Skeletal muscle satellite cell (primary cell): ENCODE data around the gene ARID5A.

ENCODE experiments used
- H3K27me3 ChIP-seq: 2 replicates; pipeline ENCODE4 v1.7.0; 2013; ENCODE audit warnings: low read length; ENCODE audit not compliant: control insufficient read depth, insufficient read depth
- H3K36me3 ChIP-seq: 2 replicates; pipeline ENCODE4 v1.7.0; 2013; ENCODE audit warnings: mild to moderate bottlenecking, control low read depth, low read length; ENCODE audit not compliant: insufficient read depth
- H3K4me1 ChIP-seq: 2 replicates; pipeline ENCODE4 v1.7.0; 2013; ENCODE audit warnings: low read length; ENCODE audit not compliant: control insufficient read depth, insufficient read depth
- H3K4me2 ChIP-seq: 2 replicates; pipeline ENCODE4 v1.7.0; 2013; ENCODE audit warnings: mild to moderate bottlenecking, low read length
- H3K4me3 ChIP-seq: 2 replicates; pipeline ENCODE4 v1.7.0; 2013; ENCODE audit warnings: low read length
- H3K9ac ChIP-seq: 2 replicates; pipeline ENCODE4 v1.7.0; 2013; ENCODE audit warnings: mild to moderate bottlenecking, low read depth, low read length, moderate library complexity
- H3K9me3 ChIP-seq: replicated peaks from 2 replicates; pipeline ENCODE4 v1.7.0; 2013; ENCODE audit warnings: mild to moderate bottlenecking, control low read depth, low read length

ARID5A gene

DNA sequence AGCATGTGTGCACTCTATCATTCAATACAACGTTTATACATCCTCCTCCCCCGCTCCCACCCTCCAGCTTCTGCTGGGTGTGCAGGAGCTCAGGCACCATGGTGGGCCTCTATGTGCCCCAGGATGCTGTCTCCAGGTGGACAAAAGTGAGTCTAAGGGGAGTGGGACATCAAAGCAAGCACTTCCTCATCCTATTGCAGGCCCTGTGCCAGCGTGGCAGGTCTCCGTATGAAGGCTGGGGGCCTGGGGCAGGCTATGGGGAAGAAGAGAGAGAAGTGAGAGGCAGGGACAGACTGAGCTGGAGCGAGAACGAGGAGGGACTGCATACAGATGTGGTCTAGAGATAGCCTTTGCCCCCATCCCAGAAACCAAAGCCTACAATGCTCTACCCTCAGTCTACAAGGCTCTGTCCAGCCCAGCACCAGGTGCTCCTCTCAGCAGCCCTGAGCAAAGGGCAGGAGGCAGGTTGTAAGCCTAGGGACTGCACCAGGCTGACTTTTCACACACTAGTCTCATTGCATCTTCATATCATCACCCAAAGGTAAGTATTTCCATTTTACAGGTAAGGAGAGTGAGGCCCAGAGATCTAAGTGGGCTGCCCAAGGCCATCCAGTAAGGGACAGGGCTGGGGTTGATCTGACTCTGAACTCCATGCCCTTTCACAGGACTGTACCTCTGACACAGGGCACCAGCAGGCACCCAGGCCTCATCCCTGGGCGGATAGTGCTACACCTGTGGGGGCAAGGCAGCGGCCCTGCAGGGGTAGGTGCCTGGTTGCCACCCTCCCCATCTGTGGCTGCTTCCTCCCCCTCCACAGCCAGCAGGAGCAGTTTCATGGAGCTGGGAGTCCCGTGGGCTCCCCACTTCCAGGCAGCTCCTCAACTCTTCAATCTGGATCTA, 14.0 kb upstream of the ARID5A start:
- Histone ChIP-seq H3K9me3 (peaks cover 1% of the 10 kb centered on the region), H3K4me1 (peaks cover 5% of the 10 kb centered on the region), H3K4me2 (no peak overlapping the region), H3K27me3 (peaks cover 34% of the 10 kb centered on the region), H3K9ac (no peak overlapping the region), H3K36me3 (no peaks in the 10 kb centered on the region), H3K4me3 (no peak overlapping the region)

DNA sequence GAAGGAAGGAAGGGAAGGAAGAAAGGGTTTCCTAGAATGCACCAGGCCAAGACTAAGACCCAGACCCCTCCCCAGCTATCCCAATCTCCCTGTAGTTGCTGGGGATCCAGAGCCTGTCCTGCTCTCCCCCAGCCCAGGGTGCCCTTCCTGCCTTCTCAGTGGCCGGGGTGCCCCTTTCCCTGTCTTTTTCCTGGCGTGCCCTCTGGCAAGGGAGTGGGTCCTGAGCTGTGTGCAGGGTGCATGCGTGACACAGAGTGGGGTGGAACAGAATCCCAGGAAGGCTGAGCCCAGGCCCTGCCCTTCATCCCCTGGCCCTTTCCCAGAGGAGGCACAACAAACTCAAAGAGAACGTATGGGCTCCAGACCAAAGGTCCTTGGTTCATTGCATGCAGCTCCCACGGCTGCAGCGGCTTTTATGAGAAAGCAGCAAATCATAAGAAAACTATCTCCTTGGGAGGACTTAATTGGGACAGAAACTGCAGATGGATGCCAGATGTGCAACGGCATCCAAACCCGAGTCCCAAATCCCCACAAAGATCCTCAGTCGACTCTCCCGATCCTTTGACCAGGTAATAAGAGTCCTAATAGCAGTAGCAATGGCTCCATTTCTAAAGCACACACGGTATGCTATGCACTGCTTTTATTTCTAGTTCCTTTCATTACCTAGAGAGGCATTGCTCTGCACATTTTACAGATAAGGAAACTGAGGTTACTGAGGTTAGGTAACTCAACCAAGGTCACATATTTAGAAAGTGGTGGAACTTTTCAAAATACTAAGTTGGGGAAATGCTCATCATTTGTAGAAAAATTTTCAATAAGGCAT, 12.7 kb upstream of the ARID5A start:
- Histone ChIP-seq H3K36me3 (no peaks in the 10 kb centered on the region), H3K9me3 (no peaks in the 10 kb centered on the region), H3K4me2 (no peak overlapping the region), H3K4me3 (no peak overlapping the region), H3K4me1 (peaks cover 18% of the 10 kb centered on the region), H3K27me3 (peaks cover 34% of the 10 kb centered on the region), H3K9ac (no peak overlapping the region)

DNA sequence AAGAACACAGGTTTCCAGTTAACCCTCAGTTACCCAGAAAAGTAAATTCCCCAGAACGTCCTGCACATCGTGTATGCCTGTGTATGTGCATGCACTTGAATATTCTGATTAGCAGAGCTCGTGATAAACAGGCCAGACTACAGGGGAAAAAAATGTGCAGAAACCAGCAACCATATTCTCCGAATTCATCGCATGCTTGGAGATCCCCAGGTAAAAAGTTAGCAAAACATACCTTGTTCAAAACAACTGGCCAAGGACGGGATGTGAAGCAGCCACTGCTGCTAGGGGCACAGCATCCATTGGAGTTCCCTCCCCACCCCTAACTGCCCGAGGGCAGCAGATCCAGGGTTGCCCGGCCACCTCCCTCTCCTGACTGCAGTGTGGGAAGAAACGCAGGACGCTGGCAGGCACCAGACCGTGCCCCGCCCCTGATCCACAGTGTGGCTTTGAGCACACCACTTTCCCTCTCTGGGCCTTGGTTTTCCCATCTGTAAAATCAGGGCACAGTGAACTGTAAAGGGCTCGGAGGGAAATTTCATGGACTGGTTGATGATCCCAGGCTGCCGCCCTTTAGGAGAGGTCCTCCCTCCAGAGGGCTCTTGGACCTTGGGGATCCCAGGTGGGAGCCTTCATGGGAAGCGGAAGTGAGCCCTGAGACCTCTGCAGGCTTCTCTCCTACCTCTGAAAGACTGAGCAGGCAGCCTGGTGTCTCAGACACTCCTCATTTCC, 11.9 kb upstream of the ARID5A start:
- Histone ChIP-seq H3K27me3 (peaks cover 34% of the 10 kb centered on the region), H3K9me3 (no peaks in the 10 kb centered on the region), H3K4me2 (no peak overlapping the region), H3K36me3 (no peaks in the 10 kb centered on the region), H3K4me1 (peaks cover 18% of the 10 kb centered on the region), H3K9ac (no peak overlapping the region), H3K4me3 (no peak overlapping the region)

DNA sequence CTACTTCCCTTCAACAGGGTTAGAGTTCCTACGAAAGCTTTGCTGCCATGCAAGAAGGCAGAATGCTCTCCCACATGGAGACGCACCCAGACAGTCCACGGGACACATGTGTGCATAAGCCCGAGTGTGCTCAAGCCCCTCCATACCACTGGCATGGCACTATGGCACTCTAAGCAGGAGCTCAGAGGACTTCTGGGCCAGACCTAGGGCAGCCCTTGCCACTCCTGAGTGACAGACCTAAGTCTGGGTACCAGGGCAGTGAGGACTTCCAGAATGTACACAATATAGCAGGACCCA, 11.4 kb upstream of the ARID5A start:
- peaks cover 34% of the 10 kb centered on the region for H3K27me3 ChIP-seq
- no peak overlapping the region for H3K4me3 ChIP-seq
- H3K9ac ChIP-seq = no peak overlapping the region
- peaks cover 18% of the 10 kb centered on the region for H3K4me1 ChIP-seq
- no peaks in the 10 kb centered on the region for H3K36me3 ChIP-seq
- no peak overlapping the region for H3K4me2 ChIP-seq
- H3K9me3 ChIP-seq = no peaks in the 10 kb centered on the region

DNA sequence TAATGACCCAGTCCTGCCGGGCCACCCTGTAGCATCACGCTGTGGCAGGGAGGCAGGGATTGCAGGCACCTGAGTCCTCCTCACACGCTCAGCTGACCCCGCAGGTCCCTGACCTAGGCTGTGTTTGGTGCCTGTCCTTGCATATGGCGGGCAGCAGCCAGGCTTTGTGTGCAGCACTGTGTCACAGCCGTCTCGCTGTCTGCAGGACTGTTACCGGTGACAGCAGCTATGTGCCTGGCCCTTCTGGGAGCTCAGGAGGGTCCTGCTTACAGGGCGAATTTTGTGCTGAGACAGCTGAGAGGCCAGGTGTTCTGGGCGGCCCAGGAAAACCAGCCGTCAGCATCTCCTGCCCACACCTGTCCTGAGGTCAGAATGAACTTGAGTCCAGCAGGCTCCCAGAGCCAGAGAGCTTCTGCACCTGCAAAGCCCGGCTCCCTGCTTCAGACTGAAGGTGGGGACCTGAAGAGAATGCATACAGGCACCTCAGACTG, 10.4 kb upstream of the ARID5A start:
- no peak overlapping the region for H3K4me2 ChIP-seq
- no peak overlapping the region for H3K4me3 ChIP-seq
- H3K27me3 ChIP-seq = peaks cover 34% of the 10 kb centered on the region
- H3K4me1 ChIP-seq = peaks cover 22% of the 10 kb centered on the region
- no peak overlapping the region for H3K9ac ChIP-seq
- H3K9me3 ChIP-seq = no peaks in the 10 kb centered on the region
- no peaks in the 10 kb centered on the region for H3K36me3 ChIP-seq

DNA sequence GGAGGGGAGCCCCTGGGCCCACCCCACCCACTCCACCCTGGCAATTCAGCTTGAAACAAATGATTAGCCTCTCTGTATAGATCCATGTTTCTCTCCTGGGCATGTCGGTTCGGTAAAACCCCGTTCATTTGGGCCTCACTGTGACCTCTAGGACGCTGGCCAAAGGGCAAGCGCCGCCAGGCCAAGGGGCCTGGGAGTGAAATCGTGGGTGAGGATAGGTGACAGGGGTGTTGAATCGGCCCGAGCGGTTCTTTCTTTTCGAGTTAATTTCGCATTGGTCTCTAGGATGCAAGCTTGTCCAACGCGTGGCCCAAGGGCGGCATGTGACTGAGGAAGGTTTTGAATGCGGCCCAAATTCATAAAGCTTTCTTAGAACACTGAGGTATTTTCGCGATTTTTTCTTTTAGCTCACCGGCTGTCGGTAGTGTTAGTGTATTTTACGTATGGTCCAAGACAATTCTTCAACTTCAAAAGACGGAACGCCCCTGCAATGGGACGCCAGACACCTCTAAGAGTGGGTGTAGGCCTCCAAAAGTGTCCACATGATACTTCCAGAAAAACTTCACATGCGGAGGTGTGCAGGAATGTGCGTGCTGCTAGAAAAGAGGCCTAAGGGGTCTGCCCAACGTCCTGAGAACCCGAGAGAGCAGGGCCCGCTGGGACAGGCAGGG, 9.8 kb upstream of the ARID5A start:
- Histone ChIP-seq H3K36me3 (no peaks in the 10 kb centered on the region), H3K27me3 (peaks cover 30% of the 10 kb centered on the region), H3K4me2 (peak overlapping the region; percentile 77), H3K9me3 (no peaks in the 10 kb centered on the region), H3K9ac (peak overlapping the region; percentile 80), H3K4me1 (peaks cover 27% of the 10 kb centered on the region), H3K4me3 (peak overlapping the region; percentile 68)

DNA sequence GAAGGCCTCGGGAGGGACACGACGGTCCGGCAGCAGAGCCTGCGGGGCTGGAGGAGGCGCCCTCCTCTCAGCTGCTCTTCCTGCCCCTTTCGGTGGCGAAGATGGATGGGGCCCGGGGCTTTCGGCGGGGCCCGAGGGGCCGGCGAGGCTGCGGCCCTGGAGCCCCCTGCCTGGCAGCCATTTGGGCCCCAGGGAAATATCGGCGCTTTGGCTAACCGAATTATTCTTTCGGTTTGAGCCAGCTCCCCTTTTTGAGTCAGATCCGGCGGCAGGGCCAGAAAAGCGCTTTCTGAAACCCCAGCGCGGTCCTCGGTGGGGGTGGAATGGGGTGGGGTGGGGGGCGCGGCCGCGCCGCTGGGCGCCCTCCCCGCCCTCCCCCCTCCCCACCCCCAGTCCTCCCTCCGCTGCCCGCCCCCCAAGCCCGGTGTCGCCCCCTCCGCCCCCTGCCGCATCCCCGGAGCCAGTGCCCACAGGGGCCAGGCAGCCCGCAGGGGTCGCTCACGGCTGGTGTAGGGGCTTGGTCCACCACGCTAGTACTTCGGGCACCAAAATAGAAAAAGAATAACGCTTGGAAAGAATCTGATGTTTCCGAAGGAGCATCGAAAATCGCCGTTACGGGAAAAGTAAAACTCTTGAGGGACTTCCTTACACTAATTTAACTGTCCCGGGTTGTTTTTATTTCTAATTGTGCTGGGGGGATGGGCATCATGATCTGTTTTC, 9.1 kb upstream of the ARID5A start:
- H3K4me2 ChIP-seq = peak overlapping the region; percentile 87
- peaks cover 23% of the 10 kb centered on the region for H3K27me3 ChIP-seq
- H3K4me1 ChIP-seq = peaks cover 31% of the 10 kb centered on the region
- peak overlapping the region; percentile 80 for H3K9ac ChIP-seq
- no peaks in the 10 kb centered on the region for H3K9me3 ChIP-seq
- peak overlapping the region; percentile 68 for H3K4me3 ChIP-seq
- H3K36me3 ChIP-seq = no peaks in the 10 kb centered on the region

DNA sequence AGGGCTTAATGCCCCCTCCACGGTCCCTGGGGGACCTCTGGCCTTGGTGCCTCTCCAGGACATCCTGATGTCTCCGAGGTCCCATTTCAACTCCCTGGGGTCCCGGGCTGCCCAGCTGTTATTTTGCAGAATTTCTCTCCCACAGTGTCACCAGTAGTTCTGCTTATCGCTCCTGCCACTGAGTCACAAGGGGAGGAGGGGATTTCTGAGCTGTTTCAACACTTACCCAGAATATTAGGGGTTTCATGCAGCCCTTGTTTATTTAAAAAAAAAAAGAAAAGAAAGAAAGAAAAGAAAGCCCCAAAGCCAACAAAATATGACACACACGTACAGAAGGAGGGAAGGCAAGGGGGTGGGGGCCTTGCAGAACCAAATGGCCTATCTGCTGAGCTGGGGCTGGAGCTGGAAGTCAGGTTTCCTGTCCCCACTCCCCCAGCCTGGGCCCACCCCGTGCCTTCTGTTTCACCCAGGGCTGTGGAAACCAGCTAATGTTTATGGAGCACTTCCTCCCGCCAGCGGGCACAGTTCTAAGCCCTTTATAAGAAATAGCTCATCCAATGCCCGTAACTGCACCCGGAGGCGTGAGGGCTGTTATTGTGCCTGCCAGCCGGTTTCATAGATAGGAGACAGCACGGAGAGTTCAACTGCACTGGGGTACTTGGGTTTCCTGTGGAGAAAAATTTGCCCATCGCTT, 8.4 kb upstream of the ARID5A start:
- no peaks in the 10 kb centered on the region for H3K36me3 ChIP-seq
- peaks cover 18% of the 10 kb centered on the region for H3K27me3 ChIP-seq
- peaks cover 37% of the 10 kb centered on the region for H3K4me1 ChIP-seq
- H3K9me3 ChIP-seq = no peaks in the 10 kb centered on the region
- peak overlapping the region; percentile 62 for H3K4me3 ChIP-seq
- H3K9ac ChIP-seq = peak overlapping the region; percentile 32
- peak overlapping the region; percentile 87 for H3K4me2 ChIP-seq

DNA sequence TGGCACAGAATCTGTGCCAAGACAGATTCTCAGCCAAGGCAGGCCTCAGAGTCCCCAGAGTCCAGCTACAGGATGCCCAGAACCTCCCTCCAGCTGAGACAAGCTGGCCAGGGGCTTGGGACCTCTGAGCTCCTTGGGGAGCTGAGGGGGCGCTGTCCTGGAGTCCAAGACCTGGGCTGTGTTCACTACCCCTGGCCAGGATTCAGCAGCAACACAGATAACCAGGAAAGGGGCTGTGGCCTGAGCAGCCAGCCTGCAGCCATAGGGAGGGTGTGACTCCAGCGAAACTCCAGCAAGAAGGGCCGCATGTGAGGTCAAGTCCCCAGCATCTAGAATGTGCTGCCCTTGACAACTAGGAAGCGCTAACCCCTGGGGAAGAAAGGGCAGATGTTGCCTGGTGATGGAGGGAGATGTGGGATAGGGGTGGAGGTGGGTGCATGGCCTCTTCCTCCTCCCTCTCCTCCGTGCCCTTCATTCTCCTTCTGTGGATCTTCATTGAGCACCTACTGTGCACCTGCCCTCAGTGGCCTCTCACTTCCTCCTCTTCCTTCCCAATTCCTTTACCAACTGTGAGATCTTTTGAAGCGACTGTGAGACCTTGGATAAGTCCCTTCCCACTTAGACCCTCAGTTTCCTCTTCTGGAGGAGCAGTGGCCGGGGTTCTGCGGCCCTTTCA, 7.7 kb upstream of the ARID5A start:
- H3K9me3 ChIP-seq = no peaks in the 10 kb centered on the region
- no peak overlapping the region for H3K4me3 ChIP-seq
- H3K36me3 ChIP-seq = no peaks in the 10 kb centered on the region
- H3K4me1 ChIP-seq = peaks cover 44% of the 10 kb centered on the region
- peaks cover 14% of the 10 kb centered on the region for H3K27me3 ChIP-seq
- H3K9ac ChIP-seq = no peak overlapping the region
- peak overlapping the region; percentile 87 for H3K4me2 ChIP-seq
